CD14-positive monocyte (primary cell): ENCODE data around the gene COMMD10. TPM values are rescaled to one million over a fixed set of nuclear protein-coding genes. Genes with fewer than 3 reads are reported as not detected.
"Not testable (repeated sequence)": the region's sequence is repeated elsewhere in the genome, so short reads cannot be mapped to it uniquely, and the experiment has no call there.

ENCODE experiments used
- DNase-seq, 3 donors: peaks; one replicate each; pipeline ENCODE4 v3.0.0-alpha.2; 2011 to 2022
- H2AFZ ChIP-seq: 2 replicates; pipeline ENCODE4 v1.6.0; 2012; ENCODE audit warnings: mild to moderate bottlenecking, low read depth, low read length, inconsistent platforms; ENCODE audit not compliant: insufficient read depth, poor library complexity, severe bottlenecking
- H3K27ac ChIP-seq, 2 donors: 1 replicate in 1 of 2; 2 replicates in 1 of 2; pipeline ENCODE4 v1.5.1; 2012 to 2013; ENCODE audit warnings: low read length in 2 of 2, control low read depth in 1 of 2, inconsistent platforms in 1 of 2, low read depth in 1 of 2, mild to moderate bottlenecking in 1 of 2
- H3K27me3 ChIP-seq, 2 donors: one replicate each; pipeline versions ENCODE4 v1.6.0 to v1.6.1; 2011 to 2013; ENCODE audit warnings: low read length in 2 of 2; ENCODE audit not compliant: control insufficient read depth in 2 of 2, insufficient read depth in 2 of 2
- H3K36me3 ChIP-seq, 2 donors: replicated peaks in 1 of 2; 1 replicate in 1 of 2; 2 replicates in 1 of 2; pipeline versions ENCODE4 v1.5.1 to v1.6.1; 2012 to 2013; ENCODE audit warnings: low read length in 2 of 2, control low read depth in 1 of 2, inconsistent platforms in 1 of 2, mild to moderate bottlenecking in 1 of 2; ENCODE audit not compliant: insufficient read depth in 2 of 2, control insufficient read depth in 1 of 2
- H3K4me1 ChIP-seq, 2 donors: 1 replicate in 1 of 2; 2 replicates in 1 of 2; pipeline versions ENCODE4 v1.5.1 to v1.6.1; 2012 to 2013; ENCODE audit warnings: low read length in 2 of 2, control low read depth in 1 of 2, inconsistent platforms in 1 of 2, mild to moderate bottlenecking in 1 of 2, moderate library complexity in 1 of 2; ENCODE audit not compliant: insufficient read depth in 2 of 2, control insufficient read depth in 1 of 2
- H3K4me2 ChIP-seq: replicated peaks from 2 replicates; pipeline ENCODE3; 2012; ENCODE audit warnings: low read length, moderate library complexity, mild to moderate bottlenecking; ENCODE audit not compliant: poor library complexity, severe bottlenecking; ENCODE audit errors: extremely low read depth
- H3K4me3 ChIP-seq, 3 experiments: fragments of 200-600 bp in 1 of 3; sonication (generic) in 1 of 3; replicated peaks in 1 of 3; 1 replicate in 2 of 3; 2 replicates in 1 of 3; pipeline ENCODE4 v1.5.1; 2011 to 2013; ENCODE audit warnings: low read length in 3 of 3, mild to moderate bottlenecking in 3 of 3, control low read depth in 2 of 3, low read depth in 2 of 3, inconsistent platforms in 1 of 3, moderate library complexity in 1 of 3
- H3K79me2 ChIP-seq: 2 replicates; pipeline ENCODE4 v1.6.0; 2012; ENCODE audit warnings: mild to moderate bottlenecking, control low read depth, inconsistent platforms, low read length, moderate library complexity; ENCODE audit not compliant: insufficient read depth
- H3K9ac ChIP-seq: 2 replicates; pipeline ENCODE4 v1.6.0; 2017; ENCODE audit warnings: low read length, mild to moderate bottlenecking; ENCODE audit not compliant: insufficient read depth, poor library complexity, severe bottlenecking
- H3K9me3 ChIP-seq, 2 donors: replicated peaks in 1 of 2; 1 replicate in 1 of 2; 2 replicates in 1 of 2; pipeline versions ENCODE4 v1.5.1 to v1.6.1; 2012 to 2013; ENCODE audit warnings: low read length in 2 of 2, control low read depth in 1 of 2; ENCODE audit not compliant: control insufficient read depth in 1 of 2, insufficient read depth in 1 of 2
- H4K20me1 ChIP-seq: 2 replicates; pipeline ENCODE4 v1.6.0; 2012; ENCODE audit warnings: mild to moderate bottlenecking, low read length, control low read depth, moderate library complexity; ENCODE audit not compliant: insufficient read depth
- H3K27ac Mint-ChIP-seq, 7 donors: one replicate each; pipeline ENCODE4 v1.8.0; 2020; ENCODE audit warnings: mild to moderate bottlenecking in 7 of 7, mixed read lengths in 7 of 7, moderate library complexity in 6 of 7, inconsistent platforms in 2 of 7
- H3K27me3 Mint-ChIP-seq, 3 donors: one replicate each; pipeline ENCODE4 v1.8.0; 2021 to 2022; ENCODE audit warnings: low read depth in 3 of 3, mild to moderate bottlenecking in 3 of 3, mixed read lengths in 3 of 3, moderate library complexity in 3 of 3, inconsistent platforms in 1 of 3
- H3K36me3 Mint-ChIP-seq, 2 donors: one replicate each; pipeline ENCODE4 v1.8.0; 2020; ENCODE audit warnings: mixed read lengths in 2 of 2, inconsistent platforms in 1 of 2, mild to moderate bottlenecking in 1 of 2
- H3K4me1 Mint-ChIP-seq: one replicate; pipeline ENCODE4 v1.8.0; 2020; ENCODE audit warnings: mild to moderate bottlenecking, mixed read lengths
- H3K4me3 Mint-ChIP-seq, 2 donors: one replicate each; pipeline ENCODE4 v1.8.0; 2020; ENCODE audit warnings: mild to moderate bottlenecking in 2 of 2, mixed read lengths in 2 of 2, moderate library complexity in 1 of 2
- H3K9me3 Mint-ChIP-seq, 7 donors: one replicate each; pipeline ENCODE4 v1.8.0; 2020 to 2022; ENCODE audit warnings: mixed read lengths in 7 of 7, mild to moderate bottlenecking in 6 of 7, moderate library complexity in 6 of 7, inconsistent platforms in 2 of 7
- CTCF ChIP-seq: fragments of 200-600 bp; IDR thresholded peaks from one replicate; pipeline ENCODE4 v1.8.0; 2022; ENCODE audit warnings: antibody characterized with exemption, mild to moderate bottlenecking
- WGBS: methylation state at CpG from one replicate; pipeline ENCODE4 v1.1.5; 2013; ENCODE audit warnings: missing lambda C conversion rate; ENCODE audit not compliant: insufficient coverage; 5-methylcytosine and 5-hydroxymethylcytosine counted together
- intact Hi-C, 2 donors: fragments of 100-400 bp; cut with micrococcal nuclease; formaldehyde crosslinking; loops; one replicate each; pipeline versions ENCODE4 v1.15.0 to v1.15.1; 2023
- polyA plus RNA-seq, 3 donors: library from polyadenylated mRNA; depleted of rRNA in 1 of 3; unstranded in 2 of 3; stranded (reverse) in 1 of 3; fragments of 300-500 nt in 2 of 3; fragments of >200 nt in 1 of 3; fragmentation: Illumina TruSeq in 2 of 3; gene quantifications; 1 replicate in 2 of 3; 2 replicates in 1 of 3; pipeline ENCODE4 v1.2.3, GENCODE V29; 2012 to 2021

The COMMD10 gene
- polyA plus RNA-seq, 3 donors = 16.9 to 86.1 (median 61.2) TPM

DNA sequence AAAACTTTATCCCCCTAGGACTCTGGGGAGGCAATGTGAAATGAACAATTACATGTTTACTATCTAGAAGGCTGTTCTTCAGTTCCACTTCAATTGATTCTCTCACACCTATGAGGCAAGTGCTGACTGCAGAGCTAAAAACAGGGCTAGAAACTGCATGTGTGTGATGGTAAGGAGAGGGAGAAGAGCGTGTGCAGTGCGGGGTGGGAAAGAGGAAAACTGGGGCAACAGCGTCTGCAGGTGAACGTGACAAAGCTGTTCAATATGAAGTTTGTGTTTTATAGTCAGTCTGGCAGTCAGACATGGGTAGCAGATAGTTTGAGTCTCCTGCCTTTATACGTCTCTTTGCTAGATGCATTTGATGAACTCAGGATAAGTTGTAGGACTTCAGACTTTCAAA, 6.6 kb upstream of the COMMD10 start:
- Histone ChIP-seq H3K4me1 (peaks cover 14 to 15% of the 10 kb centered on the region in 2 donors), H3K9ac (no peak overlapping the region), H3K27me3 (no peaks in the 10 kb centered on the region), H3K4me3 (no peak overlapping the region), H3K79me2 (no peaks in the 10 kb centered on the region), H3K36me3 (no peaks in the 10 kb centered on the region), H4K20me1 (no peaks in the 10 kb centered on the region), H3K4me2 (no peak overlapping the region), H3K9me3 (no peaks in the 10 kb centered on the region), H3K27ac (no peak overlapping the region), H2AFZ (no peak overlapping the region)
- DNase-seq = no peak
- H3K9me3 Mint-ChIP-seq = peaks cover 0 to 5% (median 0%) of the 10 kb centered on the region in 7 donors
- peaks cover 0 to 2% of the 10 kb centered on the region in 2 donors for H3K36me3 Mint-ChIP-seq
- intact Hi-C loops = no loop called here
- WGBS = 98% methylated on average over 4 of the region's 5 CpGs
- H3K27me3 Mint-ChIP-seq = no peaks in the 10 kb centered on the region
- TF ChIP-seq CTCF = no peak
- no peak overlapping the region for H3K27ac Mint-ChIP-seq
- H3K4me1 Mint-ChIP-seq = peaks cover 21% of the 10 kb centered on the region
- H3K4me3 Mint-ChIP-seq = no peak overlapping the region

DNA sequence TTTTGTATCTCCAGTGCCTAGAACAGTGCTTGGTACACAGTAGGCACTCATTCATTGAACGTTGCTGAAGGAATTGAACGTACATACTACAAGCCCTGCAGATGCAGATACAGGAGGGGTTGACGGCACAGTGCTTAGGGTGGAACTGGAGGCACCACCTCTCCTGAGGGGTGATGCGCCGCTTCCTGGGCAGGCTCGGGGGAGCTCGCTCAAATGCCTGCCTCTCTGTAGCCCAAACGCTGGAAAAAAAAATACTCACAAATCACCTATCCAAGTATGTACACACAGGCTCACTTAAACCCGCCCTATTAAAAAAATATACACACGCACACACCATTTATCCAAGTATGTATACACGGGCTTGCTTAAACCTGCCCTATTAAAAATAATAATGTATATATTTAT, 536 bp upstream of the COMMD10 start:
- H3K27me3 ChIP-seq = no peaks in the 10 kb centered on the region
- peak overlapping the region; percentile 75 to 92 (median 78) for H3K4me3 ChIP-seq
- no peaks in the 10 kb centered on the region for H4K20me1 ChIP-seq
- 13% methylated on average over 8 of the region's 11 CpGs for WGBS
- H3K9me3 Mint-ChIP-seq = peaks cover 0 to 2% (median 0%) of the 10 kb centered on the region in 7 donors
- H3K9ac ChIP-seq = peak overlapping the region; percentile 92
- H3K27ac ChIP-seq = peak overlapping the region in 1 of 2 donors; percentile 84
- H3K4me1 ChIP-seq = peaks cover 18 to 22% of the 10 kb centered on the region in 2 donors
- H3K4me1 Mint-ChIP-seq = peaks cover 30% of the 10 kb centered on the region
- no peaks in the 10 kb centered on the region for H3K27me3 Mint-ChIP-seq
- no peaks in the 10 kb centered on the region for H3K9me3 ChIP-seq
- H3K4me2 ChIP-seq = peak overlapping the region; percentile 76
- no peak for DNase-seq
- intact Hi-C loops = loop anchor here (5.0 to 10.0 kb wide), 2 partner anchors 242 to 459 kb away; partner anchors contain the start of genes AP3S1 (in 1 of the 2), ATG12 (in 1 of the 2) and TMED7 (in 1 of the 2)
- H3K27ac Mint-ChIP-seq = peak overlapping the region in 3 of 7 donors; percentile 79 to 93 (median 83)
- TF ChIP-seq CTCF = no peak
- H3K4me3 Mint-ChIP-seq = peak overlapping the region; percentile 94
- peaks cover 12 to 14% of the 10 kb centered on the region in 2 donors for H3K36me3 Mint-ChIP-seq
- peaks cover 0 to 9% of the 10 kb centered on the region in 2 donors for H3K36me3 ChIP-seq
- H2AFZ ChIP-seq = peak overlapping the region; percentile 85
- peaks cover 48% of the 10 kb centered on the region for H3K79me2 ChIP-seq

- H2AFZ ChIP-seq, H3K9me3 Mint-ChIP-seq, H3K9me3 ChIP-seq, H3K4me2 ChIP-seq, H4K20me1 ChIP-seq, H3K27ac ChIP-seq, H3K27me3 Mint-ChIP-seq, H3K9ac ChIP-seq, H3K4me3 Mint-ChIP-seq, DNase-seq, H3K27me3 ChIP-seq: not testable (repeated sequence)
- H3K36me3 ChIP-seq = peaks cover 6 to 28% of the 10 kb centered on the region in 2 donors
- peaks cover 30% of the 10 kb centered on the region for H3K4me1 Mint-ChIP-seq
- intact Hi-C loops = loop anchor here (5.0 to 10.0 kb wide), 3 partner anchors 244 to 462 kb away; partner anchors contain the start of genes TMED7 (in 2 of the 2), AP3S1 (in 1 of the 2) and ATG12 (in 1 of the 2)
- H3K4me1 ChIP-seq = peaks cover 18 to 22% of the 10 kb centered on the region in 2 donors
- peak overlapping the region in 1 of 3 experiments; percentile 78 for H3K4me3 ChIP-seq
- peaks cover 54% of the 10 kb centered on the region for H3K79me2 ChIP-seq
- H3K36me3 Mint-ChIP-seq = peaks cover 25 to 33% of the 10 kb centered on the region in 2 donors
- 98% methylated on average over 8 of the region's 11 CpGs for WGBS
- peak overlapping the region in 1 of 7 donors; percentile 56 for H3K27ac Mint-ChIP-seq
Observed at GRCh38 chr5:116086309-116086708, 1.5 kb downstream of the COMMD10 start.
